Kidney tubule cell (primary cell): ENCODE measurements around the gene TPD52L1.
"Not testable (repeated sequence)": the region's sequence is repeated elsewhere in the genome, so short reads cannot be mapped to it uniquely, and the experiment has no call there.

ENCODE experiments used
- DNase-seq: peaks from one replicate; pipeline ENCODE4 v3.0.0-alpha.2; 2018; ENCODE audit warnings: low spot score

Gene TPD52L1

DNA sequence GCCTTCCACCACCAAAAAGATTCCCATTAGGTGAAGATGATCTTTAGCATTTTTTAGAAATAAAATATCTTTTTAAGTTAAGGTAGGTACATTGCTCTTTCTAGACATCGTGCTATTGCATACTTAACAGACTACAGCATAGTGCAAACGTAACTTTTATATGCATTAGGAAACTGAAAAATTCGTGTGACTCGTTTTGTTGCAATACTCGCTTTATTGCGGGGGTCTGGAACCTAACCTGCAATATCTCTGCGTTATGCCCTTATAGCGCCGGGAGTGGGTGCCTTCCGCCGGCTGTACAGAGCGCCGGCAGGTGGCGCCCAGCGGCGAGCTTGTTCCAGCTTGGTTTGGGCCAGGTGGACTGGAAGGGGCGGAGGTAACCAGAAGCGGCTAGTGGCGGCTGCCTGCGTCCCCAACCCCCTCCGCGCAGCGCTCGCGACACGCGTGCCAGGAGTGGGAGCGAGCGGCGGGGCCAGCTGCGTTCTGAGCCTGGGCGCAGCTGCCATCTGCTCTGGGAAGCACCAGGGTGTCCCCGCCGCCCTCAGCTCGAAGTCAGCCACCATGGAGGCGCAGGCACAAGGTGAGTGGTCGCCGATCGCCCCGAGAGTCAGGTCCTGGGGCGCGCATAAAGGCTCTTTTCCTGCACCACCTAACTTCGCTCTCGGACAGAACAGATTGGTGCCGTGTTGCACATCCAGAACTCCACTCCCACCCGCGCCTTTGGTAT, at the start of gene TPD52L1:
Gene TPD52L1, plus strand, starts transcription at position 383 of the 727 bp plus-strand sequence. Its CDS starts 179 bp downstream, at position 562.
- peak; percentile 86 for DNase-seq

GRCh38 chr6:125104425-125104824, 49.1 kb upstream of the TPD52L1 start:
- no peak for DNase-seq

DNA sequence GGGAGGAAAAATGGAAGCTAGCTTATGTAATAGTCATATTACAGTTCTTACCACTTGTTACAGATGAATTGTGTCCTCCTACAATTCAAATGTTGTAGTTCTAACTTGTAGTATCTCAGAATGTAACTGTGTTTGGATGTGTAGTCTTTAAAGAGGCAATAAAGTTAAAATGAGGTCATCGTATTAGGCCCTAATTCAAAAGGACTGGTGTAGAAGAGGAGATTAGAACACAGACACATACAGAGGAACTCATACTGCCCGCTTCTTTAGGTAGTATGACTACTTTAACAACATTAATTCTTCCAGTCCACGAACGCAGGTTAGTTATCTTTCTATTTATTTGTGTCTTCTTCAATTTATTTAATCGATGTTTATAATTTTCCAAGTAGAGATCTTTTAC, 46.5 kb upstream of the TPD52L1 start:
- DNase-seq: no peak

GRCh38 chr6:125107896-125108295, 45.7 kb upstream of the TPD52L1 start:
- no peak for DNase-seq

DNA sequence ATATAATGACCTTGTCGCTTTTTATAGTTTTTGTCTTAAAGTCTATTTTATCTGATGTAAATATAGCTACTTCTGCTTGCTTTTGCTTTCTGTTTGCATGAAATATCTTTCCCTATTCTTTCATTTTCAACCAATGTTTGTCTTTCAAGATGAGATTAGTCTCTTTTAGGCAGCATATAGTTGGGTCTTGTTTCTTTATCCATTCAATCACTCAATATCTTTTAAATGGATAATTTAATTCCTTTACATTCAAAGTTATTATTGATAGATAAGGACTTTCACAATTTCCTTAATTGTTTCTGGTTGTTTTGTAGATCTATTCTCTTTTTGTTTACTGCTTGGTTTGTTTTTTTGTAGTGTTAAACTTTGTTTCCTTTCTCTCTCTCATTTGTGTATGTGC, 43.5 kb upstream of the TPD52L1 start:
- DNase-seq: no peak

GRCh38 chr6:125111219-125111983, 42.2 kb upstream of the TPD52L1 start:
- no peak for DNase-seq

- no peak for DNase-seq
These were observed 40.6 kb upstream of the TPD52L1 start for GRCh38 chr6:125112934-125113333.

- DNase-seq: peak; percentile 61
These were observed 39.2 kb upstream of the TPD52L1 start for GRCh38 chr6:125114248-125114858.

- DNase-seq: no peak
These were observed 37.4 kb upstream of the TPD52L1 start for GRCh38 chr6:125116170-125116569.

DNA sequence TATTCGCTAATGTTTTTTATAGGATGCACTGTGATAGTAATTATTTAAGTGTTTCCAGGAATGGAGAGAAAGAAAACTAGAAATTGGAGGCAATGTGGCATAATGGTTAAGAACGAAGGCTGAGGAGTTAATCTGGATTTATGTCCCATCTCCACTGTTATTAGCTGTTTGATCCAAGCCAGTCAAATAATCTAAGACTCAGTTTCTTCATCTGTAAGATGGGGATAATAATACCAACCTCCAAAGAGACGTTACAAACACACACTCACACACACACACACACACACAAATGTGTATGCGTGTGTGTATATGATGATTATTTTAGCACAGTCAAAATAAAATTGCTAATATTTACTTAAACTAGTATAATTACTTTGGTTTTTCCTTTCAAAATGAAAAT, 36.9 kb upstream of the TPD52L1 start:
- no peak for DNase-seq

DNA sequence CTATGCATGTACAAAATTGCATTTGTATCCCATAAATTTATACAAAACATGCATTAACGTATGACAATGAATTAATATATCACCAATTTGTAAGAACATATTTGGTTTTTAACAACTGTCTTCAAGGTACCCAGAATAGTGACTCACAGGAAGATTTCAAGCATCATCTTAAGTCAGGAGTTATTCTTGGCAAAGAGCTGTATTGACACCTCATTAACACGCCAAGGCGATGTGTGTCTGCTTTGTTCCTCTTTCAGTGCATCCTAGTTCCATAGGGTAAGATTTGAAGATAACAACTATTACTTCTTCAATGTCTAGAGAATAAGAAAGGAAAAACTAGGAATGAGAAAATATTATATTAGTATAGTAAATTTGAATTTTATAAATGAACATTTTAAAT, 35.8 kb upstream of the TPD52L1 start:
- peak; percentile 70 for DNase-seq

GRCh38 chr6:125120054-125120590, 33.5 kb upstream of the TPD52L1 start:
- DNase-seq: no peak

- no peak for DNase-seq
These were observed 31.7 kb upstream of the TPD52L1 start for GRCh38 chr6:125121894-125122293.

- DNase-seq: no peak
These were observed 30.5 kb upstream of the TPD52L1 start for GRCh38 chr6:125123051-125123450.

GRCh38 chr6:125123468-125124048, 30.0 kb upstream of the TPD52L1 start:
- DNase-seq: no peak

GRCh38 chr6:125124049-125124669, 29.4 kb upstream of the TPD52L1 start:
- peak; percentile 88 for DNase-seq

- not testable (repeated sequence) for DNase-seq
These were observed 27.7 kb upstream of the TPD52L1 start for GRCh38 chr6:125125856-125126255.

GRCh38 chr6:125129354-125129753, 24.2 kb upstream of the TPD52L1 start:
- DNase-seq: no peak

DNA sequence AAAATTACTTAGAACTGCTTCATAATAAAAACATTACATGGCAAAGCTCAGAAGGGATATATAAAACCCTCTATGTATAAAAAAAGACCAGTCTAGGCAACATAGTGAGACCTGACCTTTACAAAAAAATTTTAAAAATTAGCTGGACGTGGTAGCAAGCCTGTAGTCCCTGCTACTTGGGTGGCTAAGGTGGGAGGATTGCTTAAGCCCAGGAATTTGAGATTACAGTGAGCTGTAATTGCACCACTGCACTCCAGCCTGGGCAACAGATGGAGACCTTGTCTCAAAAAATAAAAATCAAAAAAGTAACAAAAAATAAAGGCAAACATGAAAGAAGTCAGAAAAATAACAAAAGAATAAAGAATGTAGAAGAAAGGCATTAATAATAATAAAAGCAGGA, 21.5 kb upstream of the TPD52L1 start:
- DNase-seq: no peak

- DNase-seq: no peak
These were observed 17.2 kb upstream of the TPD52L1 start for GRCh38 chr6:125136378-125136777.

GRCh38 chr6:125138083-125138482, 15.5 kb upstream of the TPD52L1 start:
- no peak for DNase-seq

DNA sequence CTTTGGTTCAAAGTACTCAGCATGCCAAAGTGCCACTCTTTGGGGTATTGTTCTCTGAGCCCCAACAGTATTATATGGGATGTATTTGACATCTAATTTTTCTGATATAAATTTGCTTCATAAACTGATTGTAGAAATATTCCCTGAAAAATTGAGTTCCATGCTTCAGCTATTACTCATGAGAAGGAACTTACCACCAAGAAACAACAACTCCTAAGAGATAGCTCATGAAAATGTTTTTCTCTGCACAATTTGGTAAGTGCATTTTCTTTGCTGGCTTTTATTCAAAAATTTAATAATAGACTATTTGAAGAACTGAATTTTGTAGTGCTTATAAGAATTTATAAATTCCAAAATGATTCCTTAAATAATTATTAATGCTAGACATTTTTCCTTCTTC, 12.8 kb upstream of the TPD52L1 start:
- DNase-seq: no peak
